Epidermal melanocyte (primary cell): ENCODE results near the gene CFAP299.

Experiments
- DNase-seq: peaks from one replicate; pipeline ENCODE4 v3.0.0; 2011; ENCODE audit warnings: low spot score; ENCODE audit not compliant: insufficient read length

The CFAP299 gene

DNA sequence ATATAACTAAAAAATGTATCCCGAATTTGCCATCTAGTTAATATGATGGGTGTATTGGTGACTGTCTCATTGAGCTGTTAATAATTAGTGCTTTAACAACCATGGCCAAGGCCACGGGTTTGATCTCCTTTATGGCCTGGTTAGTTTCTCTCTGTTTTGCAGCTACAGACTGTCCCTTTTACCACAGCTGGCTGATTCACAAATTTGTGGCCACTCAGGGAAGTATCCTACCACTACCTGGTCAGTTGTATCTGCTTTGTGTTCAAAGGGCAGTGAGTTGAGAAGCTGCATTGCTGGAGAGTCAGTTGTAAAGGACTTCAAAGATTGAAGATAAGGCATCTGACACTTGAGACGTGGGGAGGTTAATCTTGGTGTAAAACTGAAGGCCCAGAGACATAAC lies 475.9 kb downstream of the CFAP299 start:
- no peak for DNase-seq

DNA sequence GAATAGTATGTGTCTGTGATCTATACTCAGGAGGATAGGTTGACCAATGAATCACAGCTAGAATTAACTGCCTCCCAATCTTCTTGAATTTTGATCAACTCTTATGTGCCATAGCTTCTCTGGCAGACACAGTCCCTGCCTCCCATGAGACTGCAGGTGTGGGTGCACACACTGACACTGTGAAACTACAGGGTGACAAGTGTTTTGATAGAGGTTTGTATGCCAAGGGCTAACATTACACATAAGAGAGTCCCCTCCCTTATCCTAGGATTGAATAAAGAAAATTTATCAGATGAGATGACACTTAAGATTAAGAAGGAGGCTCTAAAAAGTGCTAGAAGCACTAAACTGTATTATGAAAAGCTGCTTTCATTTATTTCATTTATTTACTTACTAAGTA lies 476.6 kb downstream of the CFAP299 start:
- DNase-seq = no peak

DNA sequence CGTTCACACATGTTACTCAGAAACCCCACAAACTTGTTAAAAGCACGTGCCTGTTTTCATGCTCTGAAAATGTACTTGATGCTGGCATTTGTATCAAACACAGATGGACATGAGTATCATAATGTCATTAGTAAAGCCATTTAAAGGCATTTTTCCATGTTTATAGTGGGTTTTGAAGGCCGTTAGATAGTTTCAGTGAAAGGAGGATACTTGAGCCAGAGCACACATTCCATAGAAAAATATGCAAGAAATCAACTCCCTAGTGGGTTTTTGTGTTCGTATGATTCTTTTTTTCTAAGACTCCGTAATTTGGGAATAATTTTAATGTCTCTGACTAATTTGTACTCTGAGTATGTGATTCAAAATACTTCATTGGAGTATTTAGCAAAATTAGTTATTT lies 478.7 kb downstream of the CFAP299 start:
- DNase-seq = no peak

DNA sequence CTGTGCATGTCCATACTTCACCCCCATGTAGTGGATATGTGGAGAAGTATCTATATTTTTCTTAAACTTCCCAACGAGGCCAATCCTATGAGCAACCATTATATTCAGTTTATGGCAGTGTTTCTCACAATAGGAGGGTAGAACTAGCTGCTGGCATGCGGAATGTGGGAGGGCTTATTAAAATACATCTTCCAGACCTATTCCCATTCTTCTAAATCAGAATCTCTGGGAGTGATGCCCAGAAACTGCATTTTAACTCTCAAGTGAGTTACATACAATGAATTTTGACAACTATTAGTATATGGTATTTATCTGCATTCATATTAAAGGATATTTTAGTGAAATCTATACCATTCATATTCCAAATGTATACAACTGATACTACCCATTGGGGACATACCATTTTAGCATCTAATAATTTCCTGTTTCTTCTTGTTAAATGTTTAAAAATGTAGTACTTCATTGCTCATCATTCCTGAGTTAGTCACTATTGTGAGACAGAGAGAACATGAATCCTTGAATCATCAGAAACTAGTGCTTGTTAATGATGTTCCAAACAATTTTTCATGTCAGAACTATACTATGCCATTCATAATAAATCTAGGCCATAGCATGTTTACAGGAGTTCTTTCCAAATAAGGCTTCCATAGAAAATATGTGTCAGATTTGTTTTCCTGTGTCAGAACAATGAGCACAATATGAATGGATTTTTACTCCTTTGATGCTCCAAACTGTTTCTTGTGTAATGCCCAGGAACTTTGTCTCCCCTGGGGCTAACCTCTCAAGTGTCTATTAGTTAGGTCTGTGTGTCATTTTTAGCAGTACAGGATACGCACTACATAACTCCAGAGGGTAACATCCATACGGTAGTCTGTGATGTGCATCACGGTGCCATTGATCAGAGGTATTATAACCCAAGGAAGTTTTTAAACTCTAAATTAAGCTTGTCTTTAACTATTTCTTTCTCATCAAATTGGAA lies 496.1 kb downstream of the CFAP299 start:
- DNase-seq = no peak

DNA sequence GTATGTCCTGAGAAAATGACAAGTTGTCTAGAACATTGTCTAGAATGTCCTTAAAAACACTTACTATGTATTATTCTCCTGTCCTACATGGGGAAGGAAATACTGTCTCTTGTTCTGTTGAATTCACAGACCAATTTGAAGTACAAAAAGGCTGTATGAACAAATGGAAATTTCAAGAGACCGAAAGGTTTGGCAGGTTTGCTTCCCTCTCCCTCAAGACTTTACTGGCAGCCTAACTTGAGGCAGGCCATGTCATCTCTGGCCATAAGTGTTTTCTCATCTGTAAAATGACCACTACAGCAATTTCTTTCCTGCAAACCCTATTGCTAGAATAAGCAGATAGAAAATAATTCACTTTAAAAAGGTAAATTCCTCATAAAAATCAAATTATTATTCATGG lies 503.8 kb downstream of the CFAP299 start:
- no peak for DNase-seq

DNA sequence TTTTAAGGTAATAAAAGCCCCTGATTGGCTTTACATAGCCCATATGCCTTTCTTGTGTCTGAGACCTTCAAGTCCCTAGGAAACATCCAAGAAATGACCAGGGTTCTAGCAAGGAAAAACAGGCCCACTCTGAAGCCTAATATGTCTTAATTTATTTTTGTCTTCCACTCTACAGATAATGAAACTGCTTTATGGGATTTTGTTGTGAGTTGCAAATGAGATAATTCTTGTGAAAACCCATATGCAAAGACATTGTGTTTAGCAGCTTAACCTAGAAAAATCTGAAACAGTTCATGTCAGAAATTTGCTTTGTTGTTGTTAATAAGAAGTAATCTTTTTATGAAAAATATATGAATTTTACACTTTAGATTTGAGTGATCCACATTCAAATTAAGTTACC lies 504.3 kb downstream of the CFAP299 start:
- DNase-seq = no peak

DNA sequence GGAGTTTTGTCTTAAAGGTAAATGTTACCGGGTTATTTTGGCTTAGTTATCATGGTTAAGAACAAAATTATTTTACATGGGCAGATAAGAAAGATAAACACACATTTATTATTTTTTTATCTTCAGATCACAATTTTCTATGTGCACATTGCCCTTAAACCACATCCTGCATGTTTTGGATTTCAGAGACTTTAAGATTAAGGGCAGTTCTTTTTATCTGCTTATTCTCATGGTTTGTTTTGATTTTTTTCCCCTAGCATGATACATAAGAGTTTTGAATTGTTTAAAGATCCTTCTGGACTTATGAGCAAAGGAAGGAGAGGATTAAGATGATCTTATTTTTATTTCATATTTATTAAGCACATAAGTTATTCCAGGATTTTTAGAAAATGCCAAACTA lies 504.9 kb downstream of the CFAP299 start:
- DNase-seq = no peak

DNA sequence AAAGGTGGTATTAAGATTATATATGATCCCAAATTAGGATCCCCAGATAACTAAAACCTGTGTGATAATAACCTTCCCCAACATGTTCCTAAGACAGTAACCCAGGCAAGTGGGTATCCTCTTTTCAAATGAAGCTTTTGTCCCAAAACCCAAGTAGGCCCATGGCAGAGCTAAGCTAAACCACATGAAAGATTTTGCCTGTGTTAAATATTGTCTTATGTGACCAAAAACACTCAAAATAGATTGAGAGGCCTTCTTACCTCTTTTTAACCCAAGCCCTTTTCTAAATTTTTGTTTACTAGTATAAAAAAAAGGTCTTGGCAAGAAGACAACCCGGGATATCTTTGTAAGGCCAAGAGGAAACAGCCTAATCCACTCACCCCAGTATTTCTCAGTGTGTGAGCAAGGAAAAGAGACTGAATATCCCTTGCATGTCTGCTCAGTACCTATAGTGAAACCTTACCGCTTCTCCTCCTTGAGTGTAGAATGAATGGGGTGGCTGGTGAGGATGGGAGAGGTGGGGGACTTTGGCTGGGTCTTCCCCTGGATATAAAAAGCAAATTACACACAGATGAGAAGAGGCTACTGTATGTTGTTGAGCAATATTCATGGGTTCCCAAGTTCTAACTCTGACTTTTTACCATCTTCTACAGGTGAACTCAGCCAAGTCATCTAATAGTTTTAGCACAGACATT lies 506.2 kb downstream of the CFAP299 start:
- no peak for DNase-seq

DNA sequence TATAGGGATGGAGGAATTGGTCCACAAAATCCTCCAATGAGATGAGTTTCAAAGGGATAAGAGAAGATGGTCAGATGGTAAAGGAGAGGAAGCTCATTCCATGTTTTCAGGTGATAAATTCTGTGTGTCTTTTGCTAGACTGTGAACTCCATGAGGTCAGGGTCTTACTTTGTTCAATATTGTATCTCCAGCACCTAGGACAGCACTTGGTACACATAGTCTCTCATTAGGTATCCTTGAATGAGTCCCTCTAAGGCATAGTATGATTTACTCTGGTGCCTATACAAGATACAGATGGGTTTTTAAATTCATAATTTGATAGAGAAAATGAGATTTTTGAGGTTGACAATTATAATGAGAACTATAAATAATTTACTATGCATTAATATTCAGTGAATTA lies 510.7 kb downstream of the CFAP299 start:
- no peak for DNase-seq

DNA sequence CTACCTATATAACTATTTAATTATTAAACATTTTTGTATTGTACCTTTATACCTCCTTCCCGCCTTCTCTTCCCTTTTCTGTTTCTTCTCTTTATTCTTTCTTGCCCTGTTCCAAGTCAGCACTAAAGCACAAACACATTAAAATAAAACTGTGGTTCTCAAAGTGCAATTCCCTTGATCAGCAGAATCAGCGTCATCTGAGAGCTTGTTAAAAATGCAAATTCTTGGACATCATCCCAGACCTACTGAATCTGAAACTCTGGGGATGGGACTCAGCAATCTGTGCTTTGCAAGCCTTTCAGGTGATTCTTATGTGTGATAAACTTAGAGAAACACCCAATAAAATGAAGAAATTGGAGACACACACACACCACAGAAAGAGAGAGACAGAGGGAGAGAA lies 516.5 kb downstream of the CFAP299 start:
- DNase-seq = no peak

DNA sequence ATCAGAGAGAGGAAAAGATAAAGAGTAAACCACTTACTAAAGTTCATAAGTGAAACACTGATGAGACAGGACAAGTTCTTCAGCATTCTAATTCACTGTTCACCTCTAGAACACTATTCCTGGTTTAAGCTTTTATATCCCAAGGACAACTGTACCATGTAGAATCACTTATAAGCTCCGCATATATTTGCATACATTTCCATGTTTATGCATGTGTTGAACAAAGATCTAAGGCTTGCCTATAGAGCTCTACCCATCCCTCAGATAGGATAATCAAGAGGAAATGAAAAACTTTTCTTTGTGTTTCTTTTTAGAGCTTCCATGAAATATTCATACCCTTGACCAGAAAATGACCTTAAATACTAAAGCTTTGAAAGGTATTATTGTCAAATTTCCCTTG lies 538.0 kb downstream of the CFAP299 start:
- no peak for DNase-seq

DNA sequence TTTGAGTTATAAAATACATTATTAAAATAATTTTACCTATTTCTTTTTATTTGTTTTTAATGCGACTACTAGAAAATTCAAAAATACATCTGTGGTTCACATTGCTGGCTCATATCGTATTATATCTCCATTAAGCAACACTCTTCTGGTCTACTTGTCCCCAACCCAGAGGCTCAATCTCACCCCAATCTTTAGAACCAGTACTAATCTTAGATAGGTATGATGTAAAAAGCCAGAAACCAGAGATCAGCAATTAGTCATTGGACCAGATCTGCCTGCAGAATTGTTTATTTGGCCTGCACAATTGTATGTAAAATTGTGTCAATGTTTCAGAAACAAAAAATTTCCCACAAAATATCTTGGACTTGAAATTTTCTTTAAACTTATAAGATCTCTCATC lies 539.4 kb downstream of the CFAP299 start:
- no peak for DNase-seq

DNA sequence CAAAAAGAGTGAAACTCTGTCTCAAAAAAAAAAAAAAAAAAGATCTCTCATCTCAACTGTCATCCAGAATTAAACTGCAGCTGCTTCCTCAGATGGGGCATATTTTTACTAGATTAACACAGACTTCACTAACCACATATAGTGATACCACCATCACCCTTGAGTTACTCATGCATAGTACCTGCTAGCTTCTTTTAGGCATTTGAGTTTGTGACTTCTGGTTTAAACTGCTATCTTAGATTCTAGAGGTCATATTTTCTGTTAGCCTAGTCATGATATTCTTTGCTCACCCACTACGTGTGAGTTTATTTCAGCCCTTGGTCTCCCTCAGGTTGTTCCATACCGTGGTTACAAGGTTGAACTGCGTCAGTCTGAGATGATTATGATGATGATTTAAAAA lies 540.1 kb downstream of the CFAP299 start:
- DNase-seq = no peak

DNA sequence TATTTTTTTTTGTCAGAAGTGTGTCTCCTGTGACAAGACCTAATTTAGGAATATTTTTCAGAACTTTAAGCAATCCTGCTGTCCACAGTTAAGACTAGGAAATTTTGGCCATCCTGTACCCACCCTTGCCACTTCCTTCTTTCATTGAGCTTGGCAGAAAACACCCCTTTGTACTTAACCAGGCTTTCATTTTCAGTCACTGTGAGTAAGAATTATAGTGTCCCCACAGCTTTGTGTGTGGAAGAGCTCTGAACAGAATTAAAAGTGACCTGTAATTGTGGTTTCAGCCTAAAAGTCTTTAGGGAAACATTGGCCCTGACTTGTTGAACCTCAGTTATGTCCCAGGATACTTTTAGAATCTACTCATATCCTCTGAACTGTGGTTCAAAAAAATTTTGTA lies 541.3 kb downstream of the CFAP299 start:
- no peak for DNase-seq

DNA sequence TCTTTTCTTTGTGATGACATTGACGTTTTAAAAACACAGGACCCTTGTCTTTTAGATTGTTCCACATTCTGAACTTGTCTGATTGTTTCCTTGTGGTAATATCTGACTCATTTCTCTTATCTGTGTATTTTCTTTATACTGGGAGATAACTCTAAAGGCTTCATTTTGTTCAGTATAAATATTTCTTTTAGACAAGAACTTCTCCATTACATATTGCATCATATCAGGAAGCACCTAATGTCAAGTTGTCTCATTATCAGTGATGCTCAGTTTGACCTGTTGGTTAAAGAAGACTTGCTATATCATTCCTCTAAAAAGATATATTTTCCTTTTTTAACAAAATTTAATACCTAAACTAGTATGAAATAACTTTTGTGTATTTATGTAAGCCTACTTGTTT lies 542.7 kb downstream of the CFAP299 start:
- DNase-seq = no peak

DNA sequence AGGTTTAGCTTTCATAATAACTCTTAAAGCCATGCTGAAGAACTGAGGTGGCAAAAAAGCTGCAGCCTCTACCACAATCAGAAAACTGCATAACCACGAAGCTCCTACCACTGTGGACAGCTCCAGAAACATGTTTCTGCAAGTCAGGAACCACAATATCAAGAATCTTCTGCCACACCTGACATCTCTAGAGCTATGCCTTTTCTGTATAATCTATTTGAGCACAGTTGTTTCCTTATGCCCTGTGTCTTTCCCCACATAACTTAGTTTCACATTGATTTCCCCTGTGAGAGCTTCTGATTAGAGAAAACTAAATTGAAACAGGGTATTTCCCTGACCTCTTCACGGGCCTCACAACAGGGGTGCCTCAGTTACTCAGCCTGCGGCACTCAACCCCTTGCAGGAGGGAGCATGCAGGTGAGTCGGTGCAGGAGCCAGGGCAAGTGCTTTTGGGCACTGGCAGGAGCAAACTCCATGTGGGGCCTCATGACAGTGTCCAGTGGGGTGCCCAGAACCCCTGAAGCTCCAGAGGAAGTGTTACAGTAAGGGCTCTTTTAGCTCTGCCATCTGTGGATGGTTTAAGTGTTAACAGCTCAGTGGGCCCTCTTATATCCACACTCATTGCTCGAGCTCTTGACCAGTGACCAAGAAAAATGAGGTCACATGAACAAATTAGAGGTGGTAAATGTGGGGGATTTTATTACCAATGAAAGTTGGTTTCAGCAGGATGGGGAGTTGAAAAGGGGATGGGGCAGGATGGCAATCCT lies 562.2 kb downstream of the CFAP299 start:
- no peak for DNase-seq

DNA sequence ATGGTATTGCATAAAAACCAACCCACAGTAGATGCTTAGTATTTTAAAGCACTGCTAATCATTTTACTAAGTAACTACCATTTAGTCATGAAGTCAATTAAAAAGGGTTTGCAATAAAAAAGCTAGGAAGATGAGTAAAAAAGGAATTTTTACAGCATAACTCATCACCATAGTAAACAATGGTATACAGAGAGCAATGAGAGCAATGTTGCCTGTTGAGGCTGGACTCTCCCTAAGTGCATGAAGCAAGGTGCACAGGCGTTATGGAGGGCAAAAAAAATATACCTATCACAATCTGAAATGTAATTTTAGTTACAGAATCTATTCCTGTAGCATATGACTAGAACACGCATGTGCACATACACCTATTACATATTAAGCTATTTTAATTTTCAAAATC lies 565.4 kb downstream of the CFAP299 start:
- no peak for DNase-seq

DNA sequence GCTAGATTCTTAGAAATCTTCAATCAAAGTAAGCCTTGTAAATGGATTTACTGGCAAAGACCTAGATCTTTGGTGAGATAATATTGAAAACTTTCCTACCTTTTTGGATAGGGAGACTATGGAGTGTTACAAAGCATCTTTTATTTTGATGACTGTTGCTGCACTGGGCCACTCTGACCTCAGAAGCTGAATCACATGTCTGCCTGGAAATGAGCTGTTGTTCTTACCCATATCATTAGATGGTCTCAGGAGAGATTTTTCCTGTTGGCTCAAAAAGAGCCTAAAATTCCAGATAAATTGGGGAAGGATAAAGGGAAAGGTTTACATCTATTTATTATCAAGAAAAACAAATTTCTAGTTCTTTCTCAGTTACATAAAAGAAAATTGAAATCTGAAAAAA lies 567.5 kb downstream of the CFAP299 start:
- no peak for DNase-seq

DNA sequence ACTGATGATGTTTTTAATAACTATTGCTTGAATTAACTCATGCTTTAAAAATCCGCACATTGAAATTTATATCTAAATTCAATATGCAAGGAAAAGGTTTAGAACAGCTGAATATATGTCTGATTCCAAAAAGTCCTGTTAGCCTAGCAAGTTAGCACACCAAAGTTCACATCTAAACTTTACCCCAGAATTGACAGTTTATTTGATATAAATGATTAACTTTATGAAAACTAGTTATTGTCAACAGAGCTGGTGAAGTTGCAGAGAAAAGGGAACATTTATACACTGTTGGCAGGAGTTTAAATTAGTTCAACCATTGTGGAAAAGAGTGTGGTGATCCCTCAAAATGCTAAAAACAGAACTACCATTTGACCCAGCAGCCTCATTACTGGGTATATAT lies 574.4 kb downstream of the CFAP299 start:
- no peak for DNase-seq

DNA sequence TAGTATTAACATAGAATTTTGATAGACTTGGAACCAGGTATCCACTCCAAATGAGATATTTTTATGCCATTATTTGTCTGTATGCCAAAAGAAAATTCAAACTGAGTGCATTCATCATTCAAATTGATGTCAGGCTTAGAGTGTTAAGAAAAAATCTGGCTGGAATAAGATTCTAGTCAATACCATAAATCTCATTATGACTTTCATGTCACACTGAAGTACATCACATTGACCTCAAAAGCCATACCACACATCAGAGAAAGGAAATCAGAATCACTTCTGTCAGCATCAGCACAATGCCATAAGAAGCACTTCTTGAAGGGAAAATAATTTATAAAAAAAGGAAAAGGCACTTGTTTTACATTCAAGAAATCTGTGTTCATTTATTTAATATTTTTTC lies 575.9 kb downstream of the CFAP299 start:
- no peak for DNase-seq

DNA sequence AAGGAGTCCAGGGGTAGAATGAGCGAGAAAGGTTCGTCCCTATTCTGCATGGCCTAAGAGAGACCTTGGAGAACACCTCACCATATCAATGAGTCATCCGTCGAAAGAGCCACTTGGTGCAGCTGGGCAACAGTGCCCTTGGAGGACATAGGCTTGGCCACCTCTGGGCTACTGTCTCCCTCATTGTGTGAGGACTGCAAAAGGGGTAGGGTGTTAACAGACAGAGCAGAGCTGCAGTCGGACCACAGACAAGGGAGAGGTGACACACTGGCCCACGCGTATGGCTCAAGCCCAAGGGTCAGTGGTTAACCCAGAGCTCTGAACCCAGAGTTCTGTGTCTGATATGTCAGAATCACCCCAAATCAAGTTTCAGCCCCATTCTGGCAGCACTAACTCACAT lies 576.8 kb downstream of the CFAP299 start:
- no peak for DNase-seq

DNA sequence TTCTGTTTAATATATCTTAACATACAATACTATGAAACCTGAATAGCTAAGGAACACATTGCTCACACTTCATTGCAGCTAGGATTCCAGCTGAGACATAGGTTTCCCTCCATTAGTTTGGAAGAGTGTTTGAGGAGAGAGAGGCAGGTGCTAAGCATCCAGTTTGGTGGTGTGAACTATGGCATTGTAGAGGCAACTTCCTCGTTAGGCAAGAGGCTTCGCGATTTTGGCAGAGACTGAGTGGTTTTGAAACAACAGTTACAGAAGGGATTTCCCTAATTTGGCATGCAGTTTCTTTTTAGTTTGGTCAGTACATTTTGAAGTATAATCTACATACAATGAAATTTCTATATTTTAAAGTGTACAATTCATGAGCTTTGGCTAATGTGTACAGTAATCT lies 577.9 kb downstream of the CFAP299 start:
- DNase-seq = no peak
